GM13976 (cell line): Measurements from ENCODE around the gene ABLIM2.

Experiments used
- DNase-seq: peaks from one replicate; pipeline ENCODE4 v3.0.0; 2012; ENCODE audit warnings: low spot score
- CTCF ChIP-seq: IDR thresholded peaks from 2 replicates; pipeline ENCODE4 v1.5.1; 2012; ENCODE audit warnings: borderline replicate concordance, mild to moderate bottlenecking; ENCODE audit not compliant: insufficient read depth; ENCODE audit errors: extremely low read depth, missing control alignments, control extremely low read depth
- in situ Hi-C: fragments of 300-500 bp; cut with MboI; formaldehyde crosslinking; loops from one replicate; pipeline ENCODE4 v1.12.0; 2022; ENCODE audit warnings: low sequenced_read_pairs, mixed read lengths, inconsistent platforms; ENCODE audit not compliant: unreplicated experiment

Gene ABLIM2

GRCh38 chr4:8004066-8004465 is 154.5 kb downstream of the ABLIM2 start:
- in situ Hi-C loops, result no loop called here
- no peak for DNase-seq
- TF ChIP-seq CTCF, result no peak

- TF ChIP-seq CTCF, result no peak
- DNase-seq, result no peak
- in situ Hi-C loops, result no loop called here
These were observed 155.9 kb downstream of the ABLIM2 start for GRCh38 chr4:8002525-8003309.

DNA sequence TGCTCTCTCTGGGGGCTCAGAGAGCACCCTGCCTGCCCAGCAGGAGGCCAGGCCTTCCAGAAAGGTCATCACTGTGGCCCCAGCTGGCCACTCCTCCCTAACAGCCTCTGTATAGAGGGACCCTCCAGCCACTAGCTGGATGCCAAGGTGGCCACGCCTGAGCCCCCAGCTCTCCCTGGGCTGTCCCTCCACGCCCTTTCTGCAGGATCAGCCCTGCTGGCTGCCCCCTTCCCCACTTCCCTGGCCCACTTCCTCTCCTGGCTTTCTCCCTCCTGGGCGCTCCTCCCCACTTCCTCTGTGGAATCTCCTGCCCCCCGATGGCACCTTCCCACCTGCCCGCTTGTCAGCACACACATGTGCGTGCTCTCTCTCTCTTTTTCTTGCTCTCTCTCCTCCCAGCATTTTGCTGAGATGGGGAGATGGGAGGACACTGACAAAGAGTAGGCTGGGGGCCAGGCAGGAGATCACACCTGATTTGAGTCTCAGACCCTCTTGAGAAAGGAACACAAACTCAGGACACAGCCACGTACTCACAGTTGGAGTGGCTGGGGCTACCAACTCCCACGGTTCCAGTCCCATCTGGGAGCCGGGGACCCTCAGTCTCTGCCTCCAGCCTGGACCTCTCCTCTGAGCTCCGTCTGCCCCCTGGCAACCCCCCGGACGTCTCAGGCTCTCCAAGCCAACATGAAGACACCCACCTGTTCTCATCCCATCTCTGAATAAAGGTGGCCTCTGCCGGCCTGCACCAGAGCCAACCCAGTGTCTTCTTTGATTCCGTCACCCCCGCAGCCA is 156.9 kb downstream of the ABLIM2 start:
- no peak for DNase-seq
- TF ChIP-seq CTCF, result no peak
- in situ Hi-C loops, result no loop called here

DNA sequence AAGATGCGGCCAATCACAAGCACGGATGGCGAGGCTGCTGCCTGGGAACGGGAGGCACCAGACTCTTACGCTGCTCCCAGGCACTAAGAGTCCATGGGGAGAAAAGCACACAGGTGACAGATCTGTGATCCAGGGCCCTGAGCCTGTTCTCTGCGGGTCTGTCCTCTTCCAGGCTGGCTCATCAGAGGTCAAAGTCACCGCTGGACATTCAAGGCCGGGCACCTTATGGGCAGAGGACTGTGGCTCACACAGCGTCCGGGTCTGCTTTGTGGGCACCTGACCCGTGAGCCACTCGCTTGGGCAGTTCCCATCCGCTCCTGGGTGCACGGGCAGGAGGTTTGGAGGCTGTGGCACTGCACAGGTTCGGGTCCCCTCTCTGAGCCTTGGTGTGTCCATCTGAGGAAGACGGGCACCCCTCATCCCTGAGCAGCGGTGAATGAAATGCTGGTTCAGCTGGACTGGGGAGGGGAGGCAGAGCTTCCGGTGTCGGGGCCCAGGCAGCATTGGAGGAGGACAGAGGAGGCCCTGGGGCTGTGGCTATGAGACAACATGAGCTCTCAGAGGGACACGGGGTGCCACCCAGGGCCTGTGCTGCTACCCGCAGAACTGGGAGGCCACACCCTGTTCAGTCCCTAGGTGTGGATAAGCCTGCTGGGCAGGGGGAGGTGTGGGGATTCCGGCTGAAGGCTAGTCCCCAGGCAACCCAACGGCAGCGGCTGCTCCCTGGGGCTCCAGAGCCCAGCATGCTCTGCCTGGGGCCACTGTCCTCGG is 157.7 kb downstream of the ABLIM2 start:
- no peak for DNase-seq
- TF ChIP-seq CTCF, result no peak
- in situ Hi-C loops, result no loop called here

GRCh38 chr4:8000247-8000646 is 158.4 kb downstream of the ABLIM2 start:
- no peak for TF ChIP-seq CTCF
- DNase-seq, result no peak
- in situ Hi-C loops, result no loop called here

- in situ Hi-C loops, result no loop called here
- no peak for TF ChIP-seq CTCF
- DNase-seq, result no peak
These were observed 158.9 kb downstream of the ABLIM2 start for GRCh38 chr4:7999695-8000094.
